Measurements from ENCODE around the gene GRIN2C. TPM values are rescaled to one million over a fixed set of nuclear protein-coding genes. Genes with fewer than 3 reads are reported as not detected.

GRIN2C gene
- total RNA-seq, 2 experiments from 2014 or later = not detected

DNA sequence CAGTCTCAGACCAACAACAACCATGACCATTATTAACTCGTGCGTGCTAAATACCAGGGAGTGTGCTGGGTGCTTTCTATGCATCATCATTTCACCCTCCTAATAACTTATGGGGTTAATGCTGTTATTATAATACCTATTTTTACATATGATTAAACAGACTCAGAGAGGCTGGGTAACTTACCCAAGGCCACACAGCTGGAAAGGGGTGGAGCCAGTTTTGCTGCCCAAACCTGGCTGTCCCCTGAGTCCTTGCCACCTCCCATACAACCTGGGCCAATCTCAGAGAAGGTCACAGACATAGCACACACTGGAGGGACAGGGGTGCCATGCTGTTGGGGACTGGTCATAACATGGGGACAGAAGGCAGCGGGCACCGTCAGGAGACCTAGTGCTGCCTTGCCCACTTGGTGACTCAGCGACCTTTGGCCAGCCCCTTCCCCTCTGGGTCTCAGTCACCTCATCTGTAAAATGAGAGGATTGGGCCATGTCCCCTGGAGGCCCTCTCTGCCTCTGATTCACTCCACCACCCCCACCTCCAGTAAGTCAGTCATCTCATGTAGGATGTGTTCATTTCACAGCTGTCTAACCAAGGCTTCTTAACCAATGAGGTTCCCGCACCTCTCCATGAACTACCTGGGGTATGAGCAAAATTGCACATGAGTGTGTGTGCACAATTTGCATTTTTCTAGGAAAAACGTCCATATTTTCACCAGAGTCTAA, 45.2 kb upstream of the GRIN2C start:
- CTCF ChIA-PET = no interaction called here
- intact Hi-C loops (cut with DNase I, micrococcal nuclease) = no loop called here
- ATAC-seq (ENCODE audit: poor library complexity) (no peak), DNase-seq (no peak)
- H3K9me3 ChIP-seq (ENCODE audit: control insufficient read depth in 1 of 2, insufficient read depth in 1 of 2, low read length in 2 of 2) = peaks cover 0 to 6% of the 10 kb centered on the region in 2 experiments
- POLR2A ChIA-PET = no interaction called here
- no peak overlapping the region for H3K4me3 ChIP-seq (ENCODE audit: low read length)
- Mint-ChIP-seq H3K27me3 (peaks cover 8% of the 10 kb centered on the region), H3K36me3 (ENCODE audit: low read depth) (no peaks in the 10 kb centered on the region), H3K4me1 (ENCODE audit: low read depth) (no peaks in the 10 kb centered on the region), H3K4me3 (no peak overlapping the region), H3K9me3 (no peaks in the 10 kb centered on the region), H3K27ac (no peak overlapping the region)
- peaks cover 12 to 13% of the 10 kb centered on the region in 2 experiments for H3K27me3 ChIP-seq (ENCODE audit: control insufficient read depth in 1 of 2, insufficient read depth in 2 of 2, low read length in 2 of 2)
- no peaks in the 10 kb centered on the region for H3K4me1 ChIP-seq (ENCODE audit: insufficient read depth, low read length)
- no peaks in the 10 kb centered on the region for H3K36me3 ChIP-seq (ENCODE audit: insufficient read depth, low read length)
- H3K27ac ChIP-seq (ENCODE audit: low read depth in 1 of 2, low read length in 2 of 2) = no peak overlapping the region
- TF ChIP-seq CTCF (IDR thresholded peaks at IDR 0.05) = no peak

DNA sequence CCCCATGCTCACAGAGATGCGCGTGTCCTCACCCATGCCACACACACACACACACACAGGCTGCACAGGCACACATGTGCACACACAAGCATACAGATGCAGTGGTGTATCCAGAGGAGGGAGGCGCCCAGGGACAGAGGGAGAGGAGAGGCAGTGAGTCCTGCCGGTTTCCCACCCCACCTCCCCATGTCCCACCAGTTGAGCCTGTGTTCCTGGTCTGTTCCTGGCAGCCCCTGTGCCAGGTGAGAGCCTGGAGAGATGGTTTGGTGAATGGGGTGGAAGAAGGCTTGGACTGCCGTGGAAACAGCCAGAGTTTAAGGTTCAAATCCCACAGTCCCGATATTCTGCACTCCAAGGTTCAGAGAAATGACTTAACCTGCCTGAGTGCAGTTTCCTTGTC, 44.0 kb upstream of the GRIN2C start:
- Histone ChIP-seq H3K9me3 (ENCODE audit: control insufficient read depth in 1 of 2, insufficient read depth in 1 of 2, low read length in 2 of 2) (peaks cover 0 to 6% of the 10 kb centered on the region in 2 experiments), H3K27ac (ENCODE audit: low read depth in 1 of 2, low read length in 2 of 2) (no peak overlapping the region), H3K36me3 (ENCODE audit: insufficient read depth, low read length) (no peaks in the 10 kb centered on the region), H3K4me1 (ENCODE audit: insufficient read depth, low read length) (no peaks in the 10 kb centered on the region), H3K27me3 (ENCODE audit: control insufficient read depth in 1 of 2, insufficient read depth in 2 of 2, low read length in 2 of 2) (peaks cover 12 to 13% of the 10 kb centered on the region in 2 experiments), H3K4me3 (ENCODE audit: low read length) (no peak overlapping the region)
- no peak for DNase-seq
- CTCF ChIA-PET = no interaction called here
- POLR2A ChIA-PET = no interaction called here
- no peak for TF ChIP-seq CTCF (IDR thresholded peaks at IDR 0.05)
- Mint-ChIP-seq H3K27ac (no peak overlapping the region), H3K36me3 (ENCODE audit: low read depth) (no peaks in the 10 kb centered on the region), H3K27me3 (peaks cover 8% of the 10 kb centered on the region), H3K4me3 (no peak overlapping the region), H3K4me1 (ENCODE audit: low read depth) (no peaks in the 10 kb centered on the region), H3K9me3 (no peaks in the 10 kb centered on the region)
- intact Hi-C loops (cut with DNase I, micrococcal nuclease) = no loop called here
- no peak for ATAC-seq (ENCODE audit: poor library complexity)

- ATAC-seq (ENCODE audit: poor library complexity) (no peak), DNase-seq (no peak)
- Mint-ChIP-seq H3K27ac (no peak overlapping the region), H3K4me3 (no peak overlapping the region), H3K36me3 (ENCODE audit: low read depth) (no peaks in the 10 kb centered on the region), H3K4me1 (ENCODE audit: low read depth) (no peaks in the 10 kb centered on the region), H3K9me3 (no peaks in the 10 kb centered on the region), H3K27me3 (peaks cover 8% of the 10 kb centered on the region)
- Histone ChIP-seq H3K27me3 (ENCODE audit: control insufficient read depth in 1 of 2, insufficient read depth in 2 of 2, low read length in 2 of 2) (peaks cover 12 to 13% of the 10 kb centered on the region in 2 experiments), H3K4me3 (ENCODE audit: low read length) (no peak overlapping the region), H3K27ac (ENCODE audit: low read depth in 1 of 2, low read length in 2 of 2) (no peak overlapping the region), H3K36me3 (ENCODE audit: insufficient read depth, low read length) (no peaks in the 10 kb centered on the region), H3K9me3 (ENCODE audit: control insufficient read depth in 1 of 2, insufficient read depth in 1 of 2, low read length in 2 of 2) (peaks cover 0 to 6% of the 10 kb centered on the region in 2 experiments), H3K4me1 (ENCODE audit: insufficient read depth, low read length) (no peaks in the 10 kb centered on the region)
- ChIA-PET POLR2A (no interaction called here), CTCF (no interaction called here)
- TF ChIP-seq CTCF (IDR thresholded peaks at IDR 0.05) = no peak
- intact Hi-C loops (cut with DNase I, micrococcal nuclease) = no loop called here
These were observed 43.3 kb upstream of the GRIN2C start for GRCh38 chr17:74903034-74903433.
